WTC11 (cell line): ENCODE measurements around the gene GAB1. TPM values are rescaled to one million over a fixed set of nuclear protein-coding genes. Genes with fewer than 3 reads are reported as not detected.

ENCODE experiments used
- ATAC-seq: fragments of 200-7000 bp; cut with Tn5 transposase; 2 replicates; pipeline ENCODE4 v1.10.0; 2021; ENCODE audit warnings: mild to moderate bottlenecking, moderate library complexity
- CTCF ChIA-PET: fragments of 300-600 bp; sonication (Branson Sonifier 250); formaldehyde crosslinking; loops from one replicate; lab custom pipeline; 2021; ENCODE audit warnings: antibody characterized with exemption; lab: Charles Lee
- POLR2A ChIA-PET: fragments of 350-600 bp; sonication (Branson Sonifier 250); formaldehyde crosslinking; loops from one replicate; lab custom pipeline; 2021; ENCODE audit warnings: antibody characterized with exemption; lab: Charles Lee
- DNase-seq: peaks from one replicate; pipeline ENCODE4 v3.0.0; 2021; ENCODE audit warnings: low spot score
- H3K27ac Mint-ChIP-seq: 2 replicates; pipeline ENCODE4 v1.8.0; 2021; ENCODE audit warnings: mixed read lengths
- H3K27me3 Mint-ChIP-seq: 2 replicates; pipeline ENCODE4 v1.8.0; 2021; ENCODE audit warnings: low read depth, mild to moderate bottlenecking, moderate library complexity, mixed read lengths
- H3K36me3 Mint-ChIP-seq: 2 replicates; pipeline ENCODE4 v1.8.0; 2021; ENCODE audit warnings: mixed read lengths
- H3K4me1 Mint-ChIP-seq: 2 replicates; pipeline ENCODE4 v1.8.0; 2022; ENCODE audit warnings: mixed read lengths
- H3K4me3 Mint-ChIP-seq: 2 replicates; pipeline ENCODE4 v1.8.0; 2021; ENCODE audit warnings: mild to moderate bottlenecking, moderate library complexity, mixed read lengths
- H3K9me3 Mint-ChIP-seq: 2 replicates; pipeline ENCODE4 v1.8.0; 2021; ENCODE audit warnings: mixed read lengths
- ATF3 ChIP-seq: sonication (generic); formaldehyde crosslinking; conservative IDR thresholded peaks from 2 replicates; pipeline ENCODE4 v1.8.1; 2022; ENCODE audit warnings: mild to moderate bottlenecking, missing genetic modification reagents
- CREB1 ChIP-seq: sonication (generic); formaldehyde crosslinking; IDR thresholded peaks from 2 replicates; pipeline ENCODE4 v1.8.0; 2023; ENCODE audit warnings: mild to moderate bottlenecking, missing genetic modification reagents
- CREM ChIP-seq: sonication (generic); formaldehyde crosslinking; IDR thresholded peaks from 2 replicates; pipeline ENCODE4 v1.8.1; 2022; ENCODE audit warnings: mild to moderate bottlenecking, missing genetic modification reagents, moderate library complexity
- ETV6 ChIP-seq: sonication (generic); formaldehyde crosslinking; IDR thresholded peaks from 2 replicates; pipeline ENCODE4 v1.8.1; 2022; ENCODE audit warnings: mild to moderate bottlenecking, missing genetic modification reagents
- FOXP4 ChIP-seq: sonication (generic); formaldehyde crosslinking; IDR thresholded peaks from 2 replicates; pipeline ENCODE4 v1.8.0; 2022; ENCODE audit warnings: mild to moderate bottlenecking, missing genetic modification reagents
- HMGA2 ChIP-seq: fragments of 250-450 bp; sonication (Bioruptor Pico); IDR thresholded peaks from 2 replicates; pipeline ENCODE4 v1.4.0; 2021; ENCODE audit warnings: mild to moderate bottlenecking, moderate library complexity
- IRF2 ChIP-seq: sonication (generic); formaldehyde crosslinking; IDR thresholded peaks from 2 replicates; pipeline ENCODE4 v1.8.0; 2022; ENCODE audit warnings: low read depth, missing genetic modification reagents, borderline replicate concordance
- KAT7 ChIP-seq: sonication (generic); formaldehyde crosslinking; IDR thresholded peaks from 2 replicates; pipeline ENCODE4 v1.8.1; 2023; ENCODE audit warnings: missing genetic modification reagents, mild to moderate bottlenecking, borderline replicate concordance
- MXD4 ChIP-seq: fragments of 250-450 bp; sonication (Bioruptor Pico); IDR thresholded peaks from 2 replicates; pipeline ENCODE4 v1.8.0; 2021; ENCODE audit warnings: mild to moderate bottlenecking, moderate library complexity, borderline replicate concordance
- NFYB ChIP-seq: sonication (generic); formaldehyde crosslinking; conservative IDR thresholded peaks from 2 replicates; pipeline ENCODE4 v1.8.0; 2022; ENCODE audit warnings: low read depth, missing genetic modification reagents
- NR3C1 ChIP-seq: sonication (generic); formaldehyde crosslinking; conservative IDR thresholded peaks from 2 replicates; pipeline ENCODE4 v1.8.1; 2023; ENCODE audit warnings: low read depth, mild to moderate bottlenecking, missing genetic modification reagents
- OVOL2 ChIP-seq: fragments of 250-450 bp; sonication (Bioruptor Pico); IDR thresholded peaks from 2 replicates; pipeline ENCODE4 v1.9.0; 2021; ENCODE audit warnings: mild to moderate bottlenecking, borderline replicate concordance
- RELA ChIP-seq: sonication (generic); formaldehyde crosslinking; IDR thresholded peaks from 2 replicates; pipeline ENCODE4 v1.8.1; 2022; ENCODE audit warnings: missing genetic modification reagents, mild to moderate bottlenecking, borderline replicate concordance
- TEAD4 ChIP-seq: sonication (generic); formaldehyde crosslinking; IDR thresholded peaks from 2 replicates; pipeline ENCODE4 v1.8.0; 2022; ENCODE audit warnings: mild to moderate bottlenecking, missing genetic modification reagents
- ZNF232 ChIP-seq: sonication (generic); formaldehyde crosslinking; IDR thresholded peaks from 2 replicates; pipeline ENCODE4 v1.8.0; 2022; ENCODE audit warnings: mild to moderate bottlenecking, missing genetic modification reagents
- ZNF281 ChIP-seq: sonication (generic); formaldehyde crosslinking; IDR thresholded peaks from 2 replicates; pipeline ENCODE4 v1.8.0; 2023; ENCODE audit warnings: mild to moderate bottlenecking, missing genetic modification reagents
- ZSCAN18 ChIP-seq: fragments of 250-450 bp; sonication (Bioruptor Pico); IDR thresholded peaks from 2 replicates; pipeline ENCODE4 v2.1.2; 2022; ENCODE audit warnings: mild to moderate bottlenecking, moderate library complexity
- total RNA-seq: library from RNA; stranded (reverse); gene quantifications from 3 replicates; pipeline ENCODE4 v1.2.3, GENCODE V29; 2021

The GAB1 gene
- total RNA-seq, 1 experiment from 2014 or later, result 17.4 TPM

GRCh38 chr4:143381189-143382118 is 44.8 kb downstream of the GAB1 start:
- H3K27ac Mint-ChIP-seq, result peak overlapping the region; percentile 86
- H3K4me1 Mint-ChIP-seq, result peaks cover 64% of the 10 kb centered on the region
- no peaks in the 10 kb centered on the region for H3K9me3 Mint-ChIP-seq
- no peaks in the 10 kb centered on the region for H3K27me3 Mint-ChIP-seq
- CTCF ChIA-PET, result no interaction called here
- H3K4me3 Mint-ChIP-seq, result no peak overlapping the region
- no peaks in the 10 kb centered on the region for H3K36me3 Mint-ChIP-seq
- POLR2A ChIA-PET, result no interaction called here
- no peak for DNase-seq
- TF ChIP-seq TEAD4 (CRISPR knock-in tag), result no peak
- TF ChIP-seq MXD4 (CRISPR knock-in tag), result no peak
- TF ChIP-seq ZNF281 (CRISPR knock-in tag), result no peak
- TF ChIP-seq ZNF232 (CRISPR knock-in tag), result no peak
- TF ChIP-seq KAT7 (CRISPR knock-in tag), result no peak
- no peak for TF ChIP-seq RELA
- TF ChIP-seq NR3C1 (CRISPR knock-in tag), result no peak
- TF ChIP-seq OVOL2, result no peak
- no peak for TF ChIP-seq FOXP4 (CRISPR knock-in tag)
- TF ChIP-seq CREM (CRISPR knock-in tag), result no peak
- TF ChIP-seq ETV6, result no peak
- ATAC-seq, result peak; percentile 75

GRCh38 chr4:143382596-143382995 is 45.9 kb downstream of the GAB1 start:
- peaks cover 62% of the 10 kb centered on the region for H3K4me1 Mint-ChIP-seq
- peaks cover 2% of the 10 kb centered on the region for H3K36me3 Mint-ChIP-seq
- H3K4me3 Mint-ChIP-seq, result no peak overlapping the region
- TF ChIP-seq CREB1 (CRISPR knock-in tag) (no peak), NFYB (no peak), ZSCAN18 (CRISPR knock-in tag) (no peak), ATF3 (CRISPR knock-in tag) (no peak), HMGA2 (CRISPR knock-in tag) (no peak), IRF2 (CRISPR knock-in tag) (no peak)
- no peaks in the 10 kb centered on the region for H3K9me3 Mint-ChIP-seq
- ChIA-PET POLR2A (no interaction called here), CTCF (no interaction called here)
- DNase-seq, result no peak
- no peak for ATAC-seq
- peak overlapping the region; percentile 32 for H3K27ac Mint-ChIP-seq
- H3K27me3 Mint-ChIP-seq, result no peaks in the 10 kb centered on the region
